GM23248 (cell line): Measurements from ENCODE around the gene PIGO.

Source experiments
- EZH2 ChIP-seq: fragments of 200-600 bp; sonication (generic); IDR thresholded peaks from 2 replicates; pipeline ENCODE4 v1.6.1; 2018; ENCODE audit warnings: antibody characterized with exemption, mild to moderate bottlenecking; ENCODE audit not compliant: insufficient read depth, poor library complexity, severe bottlenecking
- EZH2phosphoT487 ChIP-seq: fragments of 200-600 bp; sonication (generic); IDR thresholded peaks from 2 replicates; pipeline ENCODE4 v1.6.1; 2018; ENCODE audit warnings: antibody characterized with exemption, moderate library complexity, mild to moderate bottlenecking, low read depth; ENCODE audit not compliant: insufficient read depth

DNA sequence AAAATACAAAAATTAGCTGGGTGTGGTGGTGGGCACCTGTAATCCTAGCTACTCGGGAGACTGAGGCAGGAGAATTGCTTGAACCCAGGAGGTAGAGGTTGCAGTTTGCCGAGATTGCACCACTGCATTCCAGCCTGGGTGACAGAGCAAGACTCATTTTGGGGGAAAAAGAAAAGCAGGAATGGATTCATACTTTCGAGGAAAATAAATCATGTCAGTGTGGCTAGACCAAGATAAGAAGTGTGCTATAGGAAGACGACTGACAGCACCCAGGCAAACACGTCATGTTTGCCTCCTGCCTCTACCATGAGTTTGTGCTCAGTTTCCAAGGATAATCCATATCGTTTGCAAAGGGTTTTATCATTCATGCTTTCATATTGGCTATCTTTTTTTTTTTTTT lies 38.5 kb upstream of the PIGO start:
- TF ChIP-seq EZH2 (no peak), EZH2phosphoT487 (no peak)
